ENCODE data around the gene HPS4.

The HPS4 gene

DNA sequence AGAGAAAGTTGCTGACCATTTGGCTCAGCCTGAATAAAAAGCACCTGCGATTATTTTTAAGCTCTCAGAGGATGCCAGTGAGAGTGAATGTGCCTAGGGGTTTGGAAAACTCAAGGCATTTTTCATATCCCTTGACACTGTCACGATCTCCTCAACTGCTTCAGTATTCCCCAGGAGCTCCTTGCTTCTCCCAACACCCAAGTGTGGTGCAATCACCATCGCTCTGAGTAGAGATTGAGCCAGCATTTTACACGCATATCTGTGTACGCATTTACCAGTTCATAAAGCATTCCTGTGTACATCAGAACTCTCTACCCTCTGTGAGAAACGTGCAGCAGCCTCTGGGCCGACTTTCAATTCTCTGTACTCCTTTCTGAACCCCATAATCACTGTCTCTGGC lies 1.4 kb upstream of the HPS4 start:
- no peak for DNase-seq (ENCODE audit: low read depth)
- H3K4me3 ChIP-seq (ENCODE audit: low read length) = peak overlapping the region; percentile 85
- TF ChIP-seq, protein P1, sequence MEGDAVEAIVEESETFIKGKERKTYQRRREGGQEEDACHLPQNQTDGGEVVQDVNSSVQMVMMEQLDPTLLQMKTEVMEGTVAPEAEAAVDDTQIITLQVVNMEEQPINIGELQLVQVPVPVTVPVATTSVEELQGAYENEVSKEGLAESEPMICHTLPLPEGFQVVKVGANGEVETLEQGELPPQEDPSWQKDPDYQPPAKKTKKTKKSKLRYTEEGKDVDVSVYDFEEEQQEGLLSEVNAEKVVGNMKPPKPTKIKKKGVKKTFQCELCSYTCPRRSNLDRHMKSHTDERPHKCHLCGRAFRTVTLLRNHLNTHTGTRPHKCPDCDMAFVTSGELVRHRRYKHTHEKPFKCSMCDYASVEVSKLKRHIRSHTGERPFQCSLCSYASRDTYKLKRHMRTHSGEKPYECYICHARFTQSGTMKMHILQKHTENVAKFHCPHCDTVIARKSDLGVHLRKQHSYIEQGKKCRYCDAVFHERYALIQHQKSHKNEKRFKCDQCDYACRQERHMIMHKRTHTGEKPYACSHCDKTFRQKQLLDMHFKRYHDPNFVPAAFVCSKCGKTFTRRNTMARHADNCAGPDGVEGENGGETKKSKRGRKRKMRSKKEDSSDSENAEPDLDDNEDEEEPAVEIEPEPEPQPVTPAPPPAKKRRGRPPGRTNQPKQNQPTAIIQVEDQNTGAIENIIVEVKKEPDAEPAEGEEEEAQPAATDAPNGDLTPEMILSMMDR (conservative IDR thresholded peaks at IDR 0.05; ENCODE audit: low read depth, low read length) = no peak

DNA sequence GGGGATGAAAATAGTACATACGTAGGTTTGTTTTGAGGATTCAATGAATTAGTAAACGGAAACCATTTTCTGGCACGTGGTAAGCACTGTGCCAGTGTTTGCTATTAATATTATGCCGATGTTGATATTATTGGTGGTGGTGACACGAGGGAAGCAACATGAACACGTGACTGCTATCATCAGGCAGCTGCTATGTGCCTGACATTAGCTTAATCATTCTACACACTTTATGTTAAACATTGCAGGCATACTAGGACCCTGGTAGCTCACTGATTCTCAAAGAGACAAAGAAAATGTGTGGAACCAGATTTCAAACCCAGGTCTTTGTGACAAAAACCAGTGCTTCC lies 750 bp upstream of the HPS4 start:
- TF ChIP-seq, protein P1 (conservative IDR thresholded peaks at IDR 0.05; ENCODE audit: low read depth, low read length) = no peak
- DNase-seq (ENCODE audit: low read depth) = no peak
- peak overlapping the region; percentile 85 for H3K4me3 ChIP-seq (ENCODE audit: low read length)

DNA sequence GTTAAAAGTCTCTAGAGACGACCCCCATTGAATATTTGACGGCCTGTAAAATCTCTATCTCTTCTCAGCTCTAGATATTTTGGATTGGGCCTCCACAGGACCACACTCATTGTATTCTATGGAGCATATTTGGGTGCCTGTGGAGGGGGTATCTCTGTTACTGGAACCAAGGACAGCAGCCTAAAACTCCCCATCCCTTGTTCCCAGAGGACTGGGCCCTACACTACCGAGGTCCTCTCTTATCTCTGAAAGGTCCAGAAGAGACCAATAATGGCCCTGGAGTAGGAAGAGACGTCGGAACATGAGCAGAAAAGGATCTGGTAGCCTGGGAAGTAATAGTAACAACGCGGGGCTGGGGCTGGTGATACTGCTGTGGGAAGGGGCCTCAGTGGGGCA lies 542 bp downstream of the HPS4 start:
- peak overlapping the region; percentile 85 for H3K4me3 ChIP-seq (ENCODE audit: low read length)
- DNase-seq (ENCODE audit: low read depth) = no peak
- TF ChIP-seq, protein P1 (conservative IDR thresholded peaks at IDR 0.05; ENCODE audit: low read depth, low read length) = no peak

DNA sequence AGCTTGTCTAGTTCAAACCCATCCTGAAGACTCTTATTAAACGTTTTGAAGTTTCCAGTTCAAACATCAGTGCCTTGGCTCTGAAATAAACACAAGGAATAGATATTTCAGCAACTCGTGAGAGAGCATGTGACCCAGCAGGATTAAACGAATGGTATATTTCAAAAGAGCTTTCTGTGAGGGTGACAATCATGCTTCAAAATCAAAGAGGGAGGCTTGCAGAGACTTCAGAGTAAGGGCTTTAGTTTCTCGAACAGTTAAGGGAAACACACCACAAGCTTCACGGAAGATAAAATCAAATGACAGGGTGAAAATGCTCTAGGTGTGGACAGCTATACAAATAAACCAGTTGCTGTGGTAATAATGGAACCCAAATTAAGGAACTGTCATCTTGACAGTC lies 1.4 kb downstream of the HPS4 start:
- TF ChIP-seq, protein P1 (conservative IDR thresholded peaks at IDR 0.05; ENCODE audit: low read depth, low read length) = no peak

DNA sequence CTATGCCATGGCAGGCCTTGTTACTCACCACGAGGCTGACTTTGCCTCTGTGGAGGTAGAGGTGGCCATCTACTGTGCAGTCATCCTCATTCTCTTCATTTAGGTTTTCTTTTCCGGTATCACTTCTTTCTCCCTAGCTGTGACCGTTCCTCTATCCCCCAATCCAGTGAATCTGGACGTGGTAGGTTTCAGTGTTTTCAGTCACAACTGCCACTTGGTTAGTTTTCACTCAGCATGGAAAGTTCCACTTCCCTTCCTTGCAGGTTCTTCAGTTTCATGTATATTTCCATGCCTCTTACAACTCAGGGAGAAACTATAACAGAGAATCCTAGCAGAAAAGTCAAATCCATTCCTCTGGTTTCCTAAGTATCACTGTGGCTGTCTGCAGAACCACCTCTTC lies 1.9 kb downstream of the HPS4 start:
- DNase-seq (ENCODE audit: low read depth) = no peak
- TF ChIP-seq, protein P1 (conservative IDR thresholded peaks at IDR 0.05; ENCODE audit: low read depth, low read length) = no peak

More for the DNA sequence above, 1.4 kb downstream of the HPS4 start:
- no peak for DNase-seq (ENCODE audit: low read depth)
- peak overlapping the region; percentile 85 for H3K4me3 ChIP-seq (ENCODE audit: low read length)

DNA sequence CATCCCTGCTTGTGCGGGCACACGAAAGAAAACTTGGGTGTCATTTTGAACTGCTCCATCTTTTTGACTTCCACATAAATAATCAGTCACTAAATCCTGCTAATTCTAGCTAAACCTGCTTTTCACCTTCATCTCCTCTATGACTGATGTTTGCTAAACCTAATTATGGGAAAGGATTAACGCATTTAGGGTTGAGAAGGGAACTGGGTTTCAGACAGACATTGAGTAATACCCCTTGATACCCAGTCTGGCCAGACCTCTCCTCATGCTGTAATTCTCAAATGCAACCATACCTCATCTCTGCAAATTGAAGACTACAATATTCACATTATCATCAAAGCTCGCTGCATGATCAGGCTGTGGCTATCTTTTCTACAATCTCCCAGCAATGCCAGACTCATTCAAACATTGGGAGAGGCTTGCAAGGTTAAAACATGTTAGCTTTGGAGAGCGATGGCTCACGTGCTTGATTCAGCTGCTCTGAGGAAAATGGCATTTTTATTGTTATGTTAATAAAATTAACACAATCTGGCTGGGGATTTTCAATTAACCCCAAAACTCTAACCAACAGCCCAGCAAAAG lies 2.4 kb downstream of the HPS4 start:
- peak; percentile 64 for DNase-seq (ENCODE audit: low read depth)
- peak overlapping the region; percentile 85 for H3K4me3 ChIP-seq (ENCODE audit: low read length)
- TF ChIP-seq, protein P1 (conservative IDR thresholded peaks at IDR 0.05; ENCODE audit: low read depth, low read length) = no peak

More for the DNA sequence above, 1.9 kb downstream of the HPS4 start:
- H3K4me3 ChIP-seq (ENCODE audit: low read length) = peak overlapping the region; percentile 85

DNA sequence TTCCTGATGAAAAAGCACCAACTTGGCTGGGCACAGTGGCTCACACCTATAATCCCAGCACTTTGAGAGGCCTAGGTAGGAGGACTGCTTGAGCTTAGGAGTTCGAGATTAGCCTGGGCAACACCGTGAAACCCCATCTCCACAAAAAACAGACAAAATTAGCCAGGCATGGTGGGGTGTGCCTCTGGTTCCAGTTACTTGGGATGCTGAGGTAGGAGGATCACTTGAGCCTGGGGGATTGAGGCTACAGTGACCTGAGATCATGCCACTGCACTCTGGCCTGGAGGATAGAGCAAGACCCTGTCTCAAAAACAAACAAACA lies 3.0 kb downstream of the HPS4 start:
- TF ChIP-seq, protein P1 (conservative IDR thresholded peaks at IDR 0.05; ENCODE audit: low read depth, low read length) = no peak
- DNase-seq (ENCODE audit: low read depth) = no peak
- H3K4me3 ChIP-seq (ENCODE audit: low read length) = peak overlapping the region; percentile 85
